PFSK-1 (cell line): ENCODE results near the gene NCEH1.

Experiments used
- FOXP2 ChIP-seq: optimal IDR thresholded peaks from 2 replicates; pipeline ENCODE3; 2011; ENCODE audit warnings: borderline replicate concordance, control low read depth, inconsistent platforms; ENCODE audit not compliant: insufficient read depth; ENCODE audit errors: extremely low read length, extremely low read depth
- POLR2AphosphoS5 ChIP-seq: IDR thresholded peaks from 2 replicates; pipeline ENCODE4 v1.6.1; 2012; ENCODE audit warnings: low read depth, mild to moderate bottlenecking, control low read depth, low read length, moderate library complexity
- SIN3A ChIP-seq: IDR thresholded peaks from 2 replicates; pipeline ENCODE4 v1.6.1; 2012; ENCODE audit warnings: mild to moderate bottlenecking, low read length, moderate library complexity, borderline replicate concordance; ENCODE audit not compliant: insufficient read depth
- TAF1 ChIP-seq: IDR thresholded peaks from 2 replicates; pipeline ENCODE4 v1.6.1; 2012; ENCODE audit warnings: low read length, control low read depth, borderline replicate concordance; ENCODE audit not compliant: insufficient read depth
- TF ChIP-seq, protein P1 (sequence below), 2 experiments: IDR thresholded peaks; 2 replicates each; pipeline versions ENCODE4 v1.6.1 to v1.8.0; 2011 to 2012; ENCODE audit warnings: low read depth in 2 of 2, low read length in 2 of 2, control low read depth in 1 of 2, inconsistent platforms in 1 of 2, mild to moderate bottlenecking in 1 of 2, moderate library complexity in 1 of 2; ENCODE audit not compliant: insufficient read depth in 1 of 2

Gene NCEH1

GRCh38 chr3:172608575-172608974 is 102.3 kb downstream of the NCEH1 start:
- TF ChIP-seq SIN3A, result no peak
- no peak for TF ChIP-seq POLR2AphosphoS5
- TF ChIP-seq, protein P1, sequence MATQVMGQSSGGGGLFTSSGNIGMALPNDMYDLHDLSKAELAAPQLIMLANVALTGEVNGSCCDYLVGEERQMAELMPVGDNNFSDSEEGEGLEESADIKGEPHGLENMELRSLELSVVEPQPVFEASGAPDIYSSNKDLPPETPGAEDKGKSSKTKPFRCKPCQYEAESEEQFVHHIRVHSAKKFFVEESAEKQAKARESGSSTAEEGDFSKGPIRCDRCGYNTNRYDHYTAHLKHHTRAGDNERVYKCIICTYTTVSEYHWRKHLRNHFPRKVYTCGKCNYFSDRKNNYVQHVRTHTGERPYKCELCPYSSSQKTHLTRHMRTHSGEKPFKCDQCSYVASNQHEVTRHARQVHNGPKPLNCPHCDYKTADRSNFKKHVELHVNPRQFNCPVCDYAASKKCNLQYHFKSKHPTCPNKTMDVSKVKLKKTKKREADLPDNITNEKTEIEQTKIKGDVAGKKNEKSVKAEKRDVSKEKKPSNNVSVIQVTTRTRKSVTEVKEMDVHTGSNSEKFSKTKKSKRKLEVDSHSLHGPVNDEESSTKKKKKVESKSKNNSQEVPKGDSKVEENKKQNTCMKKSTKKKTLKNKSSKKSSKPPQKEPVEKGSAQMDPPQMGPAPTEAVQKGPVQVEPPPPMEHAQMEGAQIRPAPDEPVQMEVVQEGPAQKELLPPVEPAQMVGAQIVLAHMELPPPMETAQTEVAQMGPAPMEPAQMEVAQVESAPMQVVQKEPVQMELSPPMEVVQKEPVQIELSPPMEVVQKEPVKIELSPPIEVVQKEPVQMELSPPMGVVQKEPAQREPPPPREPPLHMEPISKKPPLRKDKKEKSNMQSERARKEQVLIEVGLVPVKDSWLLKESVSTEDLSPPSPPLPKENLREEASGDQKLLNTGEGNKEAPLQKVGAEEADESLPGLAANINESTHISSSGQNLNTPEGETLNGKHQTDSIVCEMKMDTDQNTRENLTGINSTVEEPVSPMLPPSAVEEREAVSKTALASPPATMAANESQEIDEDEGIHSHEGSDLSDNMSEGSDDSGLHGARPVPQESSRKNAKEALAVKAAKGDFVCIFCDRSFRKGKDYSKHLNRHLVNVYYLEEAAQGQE (IDR thresholded peaks at IDR 0.05; ENCODE audit: insufficient read depth in 1 of 2, low read depth in 2 of 2, low read length in 2 of 2), result no peak
- TF ChIP-seq TAF1, result no peak
- no peak for TF ChIP-seq FOXP2

DNA sequence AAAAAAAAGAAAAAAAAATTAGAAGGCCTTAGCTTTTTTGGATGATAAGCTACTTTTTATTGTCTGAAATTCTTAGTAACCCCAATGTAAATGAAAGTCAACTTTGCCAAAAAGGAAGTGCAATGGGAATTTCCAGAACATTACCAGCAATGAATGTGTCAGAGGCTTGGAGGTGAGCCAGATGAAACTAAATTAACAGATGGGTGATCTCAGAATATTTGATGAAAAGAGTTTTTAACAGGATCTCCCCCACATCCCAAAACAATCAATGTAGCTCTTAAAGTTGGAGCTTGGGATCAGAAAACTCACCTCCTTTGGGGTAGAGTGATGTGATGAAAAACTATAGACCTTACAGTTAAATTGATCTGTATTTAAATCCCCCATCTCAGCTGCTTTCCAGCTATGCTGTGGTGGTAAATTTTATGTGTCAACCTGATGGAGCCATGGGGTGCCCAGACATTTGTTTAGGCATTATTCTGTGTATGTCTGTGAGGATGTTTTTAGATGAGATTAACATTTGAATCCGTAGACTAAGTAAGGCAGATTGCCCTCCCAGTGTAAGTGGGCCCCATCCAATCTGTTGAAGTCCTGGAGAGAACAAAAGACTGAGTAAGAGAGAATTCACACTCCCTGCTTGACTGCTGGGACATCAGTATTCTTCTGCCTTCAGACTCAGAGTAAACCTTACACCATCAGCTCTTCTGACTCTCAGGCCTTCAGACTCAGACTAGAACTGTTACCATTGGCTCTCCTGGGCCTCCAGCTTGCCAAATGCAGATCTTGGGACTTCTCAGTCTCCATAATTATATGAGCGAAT is 103.4 kb downstream of the NCEH1 start:
- TF ChIP-seq FOXP2 (no peak), TAF1 (no peak), SIN3A (no peak), POLR2AphosphoS5 (no peak)
- TF ChIP-seq, protein P1 (IDR thresholded peaks at IDR 0.05; ENCODE audit: insufficient read depth in 1 of 2, low read depth in 2 of 2, low read length in 2 of 2), result no peak

- TF ChIP-seq FOXP2, result no peak
- no peak for TF ChIP-seq SIN3A
- no peak for TF ChIP-seq TAF1
- TF ChIP-seq, protein P1 (IDR thresholded peaks at IDR 0.05; ENCODE audit: insufficient read depth in 1 of 2, low read depth in 2 of 2, low read length in 2 of 2), result no peak
- TF ChIP-seq POLR2AphosphoS5, result no peak
Observed at GRCh38 chr3:172606021-172606420, 104.8 kb downstream of the NCEH1 start.

- no peak for TF ChIP-seq TAF1
- TF ChIP-seq SIN3A, result no peak
- TF ChIP-seq, protein P1 (IDR thresholded peaks at IDR 0.05; ENCODE audit: insufficient read depth in 1 of 2, low read depth in 2 of 2, low read length in 2 of 2), result no peak
- no peak for TF ChIP-seq POLR2AphosphoS5
- TF ChIP-seq FOXP2, result no peak
Observed at GRCh38 chr3:172604895-172605646, 105.8 kb downstream of the NCEH1 start.
